Type B pancreatic cell (in vitro differentiated cells): ENCODE data around the gene ENAH. TPM values are rescaled to one million over a fixed set of nuclear protein-coding genes. Genes with fewer than 3 reads are reported as not detected.

Experiments used
- DNase-seq: peaks from one replicate; pipeline ENCODE4 v3.0.0; 2021; ENCODE audit warnings: mixed read lengths; ENCODE audit not compliant: unreplicated experiment; ENCODE audit errors: extremely low spot score
- H3K27ac Mint-ChIP-seq: 2 replicates; pipeline ENCODE4 v1.8.0; 2021; ENCODE audit warnings: mild to moderate bottlenecking, mixed read lengths
- H3K27me3 Mint-ChIP-seq: 2 replicates; pipeline ENCODE4 v1.8.0; 2021; ENCODE audit warnings: mixed read lengths
- H3K36me3 Mint-ChIP-seq: 2 replicates; pipeline ENCODE4 v1.8.0; 2021; ENCODE audit warnings: mixed read lengths
- H3K4me1 Mint-ChIP-seq: one replicate; pipeline ENCODE4 v1.8.0; 2021; ENCODE audit warnings: mixed read lengths; ENCODE audit not compliant: unreplicated experiment
- H3K4me3 Mint-ChIP-seq: 2 replicates; pipeline ENCODE4 v1.8.0; 2021; ENCODE audit warnings: mild to moderate bottlenecking, mixed read lengths
- H3K9me3 Mint-ChIP-seq: 2 replicates; pipeline ENCODE4 v1.8.0; 2021; ENCODE audit warnings: mixed read lengths
- total RNA-seq: library from RNA; stranded (reverse); gene quantifications from 2 replicates; pipeline ENCODE4 v1.2.1, GENCODE V29; 2021; ENCODE audit warnings: low replicate concordance
- TF ChIP-seq, protein P1 (sequence below): fragments of 200-600 bp; sonication (generic); conservative IDR thresholded peaks from 2 replicates; pipeline ENCODE4 v1.5.0; 2021; ENCODE audit warnings: antibody characterized with exemption, mild to moderate bottlenecking

The ENAH gene
- total RNA-seq, 1 donor from 2014 or later: 133 TPM

DNA sequence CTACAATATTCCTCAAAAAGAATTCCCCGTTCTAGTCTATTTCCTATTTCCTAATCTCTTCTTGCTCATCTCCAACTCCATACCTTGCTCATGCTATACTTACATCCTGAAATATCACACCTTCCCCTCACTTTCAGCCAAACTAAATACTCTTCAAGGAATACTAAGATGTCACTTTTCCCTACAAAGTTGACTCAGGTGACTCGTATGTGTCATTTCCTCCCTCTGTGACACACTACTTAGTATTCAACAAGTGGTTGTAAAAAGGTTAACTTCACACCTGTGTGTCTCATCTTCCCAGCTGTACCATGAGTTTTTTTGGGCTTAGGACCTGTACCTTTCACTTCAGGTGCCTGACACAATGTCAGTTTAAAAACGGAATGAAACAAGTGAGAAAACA is 143.2 kb downstream of the ENAH start:
- Mint-ChIP-seq H3K4me3 (no peak overlapping the region), H3K36me3 (peaks cover 42% of the 10 kb centered on the region), H3K9me3 (no peaks in the 10 kb centered on the region), H3K27me3 (no peaks in the 10 kb centered on the region), H3K4me1 (peaks cover 13% of the 10 kb centered on the region), H3K27ac (peak overlapping the region; percentile 46)
- TF ChIP-seq, protein P1, sequence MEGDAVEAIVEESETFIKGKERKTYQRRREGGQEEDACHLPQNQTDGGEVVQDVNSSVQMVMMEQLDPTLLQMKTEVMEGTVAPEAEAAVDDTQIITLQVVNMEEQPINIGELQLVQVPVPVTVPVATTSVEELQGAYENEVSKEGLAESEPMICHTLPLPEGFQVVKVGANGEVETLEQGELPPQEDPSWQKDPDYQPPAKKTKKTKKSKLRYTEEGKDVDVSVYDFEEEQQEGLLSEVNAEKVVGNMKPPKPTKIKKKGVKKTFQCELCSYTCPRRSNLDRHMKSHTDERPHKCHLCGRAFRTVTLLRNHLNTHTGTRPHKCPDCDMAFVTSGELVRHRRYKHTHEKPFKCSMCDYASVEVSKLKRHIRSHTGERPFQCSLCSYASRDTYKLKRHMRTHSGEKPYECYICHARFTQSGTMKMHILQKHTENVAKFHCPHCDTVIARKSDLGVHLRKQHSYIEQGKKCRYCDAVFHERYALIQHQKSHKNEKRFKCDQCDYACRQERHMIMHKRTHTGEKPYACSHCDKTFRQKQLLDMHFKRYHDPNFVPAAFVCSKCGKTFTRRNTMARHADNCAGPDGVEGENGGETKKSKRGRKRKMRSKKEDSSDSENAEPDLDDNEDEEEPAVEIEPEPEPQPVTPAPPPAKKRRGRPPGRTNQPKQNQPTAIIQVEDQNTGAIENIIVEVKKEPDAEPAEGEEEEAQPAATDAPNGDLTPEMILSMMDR: no peak
- DNase-seq: no peak

DNA sequence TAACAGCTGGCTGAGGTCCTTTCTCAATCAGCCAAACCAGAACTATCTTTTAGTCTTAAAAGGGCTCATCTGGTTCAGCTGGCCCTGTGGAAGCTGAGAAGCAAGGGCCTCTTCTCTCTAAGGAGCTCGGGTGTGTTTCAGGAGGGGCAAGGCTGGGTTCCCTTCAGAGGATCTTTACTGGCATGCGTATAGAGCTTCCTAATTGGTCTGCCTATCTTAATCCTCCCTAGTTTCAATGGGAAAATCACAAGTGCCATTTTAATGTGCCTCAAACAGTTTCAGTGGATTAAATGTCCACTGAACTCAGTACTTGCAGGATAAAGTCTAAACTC is 143.6 kb downstream of the ENAH start:
- TF ChIP-seq, protein P1: no peak
- Mint-ChIP-seq H3K4me3 (no peak overlapping the region), H3K27ac (peak overlapping the region; percentile 46), H3K4me1 (peaks cover 13% of the 10 kb centered on the region), H3K27me3 (no peaks in the 10 kb centered on the region), H3K36me3 (peaks cover 42% of the 10 kb centered on the region), H3K9me3 (no peaks in the 10 kb centered on the region)
- no peak for DNase-seq

DNA sequence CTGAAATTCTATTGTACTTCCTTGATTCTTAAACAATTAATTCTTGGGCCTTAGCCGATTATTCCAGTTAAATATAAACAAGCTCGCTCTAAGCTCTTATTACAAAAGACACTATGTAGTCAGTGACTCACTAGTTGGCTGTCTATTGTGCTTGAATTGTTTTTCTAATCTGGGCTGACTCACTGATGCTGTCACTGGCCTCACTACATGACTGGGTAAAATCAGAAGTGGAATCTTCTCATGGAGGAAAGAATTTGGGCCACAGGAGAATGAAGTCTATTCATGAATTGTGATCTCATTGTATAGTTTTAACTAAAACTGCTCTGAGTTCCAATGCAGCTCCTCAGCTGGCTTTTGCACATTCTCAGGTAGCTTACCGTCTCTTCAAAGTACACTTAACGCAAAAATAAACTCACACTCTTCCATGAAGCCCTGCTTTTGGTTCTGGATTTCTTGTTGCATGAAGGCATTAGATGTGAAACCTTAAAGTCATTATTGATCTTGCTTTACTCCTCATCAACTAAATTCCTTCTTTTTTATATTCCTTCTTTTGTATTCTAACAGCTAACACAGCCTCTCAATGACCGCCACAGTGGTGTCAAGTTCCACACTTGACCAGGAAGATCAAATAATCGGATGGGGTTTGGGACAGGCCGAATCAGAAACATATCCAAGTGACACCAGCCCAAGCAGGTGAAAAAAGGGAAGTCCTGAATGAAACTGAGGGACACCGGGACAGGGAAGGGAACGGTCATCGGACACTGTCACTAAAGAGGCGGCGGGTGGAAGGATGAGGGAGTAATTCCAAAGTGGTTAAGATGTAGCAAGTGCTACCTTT is 144.2 kb downstream of the ENAH start:
- TF ChIP-seq, protein P1: no peak
- H3K36me3 Mint-ChIP-seq: peaks cover 42% of the 10 kb centered on the region
- H3K27me3 Mint-ChIP-seq: no peaks in the 10 kb centered on the region
- DNase-seq: no peak
- no peak overlapping the region for H3K4me3 Mint-ChIP-seq
- H3K27ac Mint-ChIP-seq: peak overlapping the region; percentile 44
- H3K9me3 Mint-ChIP-seq: no peaks in the 10 kb centered on the region
- H3K4me1 Mint-ChIP-seq: peaks cover 13% of the 10 kb centered on the region

DNA sequence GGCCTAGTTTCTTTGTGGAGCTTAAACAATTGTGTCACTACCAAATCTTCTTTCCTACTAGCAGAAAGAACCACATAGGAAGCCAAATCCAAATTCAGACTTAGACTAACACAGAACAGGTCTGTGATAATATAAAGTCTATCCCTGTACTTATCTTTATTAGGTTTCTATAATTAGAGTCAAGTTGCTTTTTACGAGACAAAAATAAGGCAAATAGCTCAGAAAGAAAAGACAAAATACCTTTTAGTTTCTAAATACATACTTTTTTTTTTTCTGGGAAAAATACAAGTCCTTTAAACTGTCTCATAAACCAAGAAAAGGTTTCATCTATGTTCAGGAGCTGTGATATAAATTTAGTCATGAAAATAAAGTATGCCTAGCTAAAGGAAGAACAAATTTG is 146.2 kb downstream of the ENAH start:
- no peaks in the 10 kb centered on the region for H3K27me3 Mint-ChIP-seq

DNA sequence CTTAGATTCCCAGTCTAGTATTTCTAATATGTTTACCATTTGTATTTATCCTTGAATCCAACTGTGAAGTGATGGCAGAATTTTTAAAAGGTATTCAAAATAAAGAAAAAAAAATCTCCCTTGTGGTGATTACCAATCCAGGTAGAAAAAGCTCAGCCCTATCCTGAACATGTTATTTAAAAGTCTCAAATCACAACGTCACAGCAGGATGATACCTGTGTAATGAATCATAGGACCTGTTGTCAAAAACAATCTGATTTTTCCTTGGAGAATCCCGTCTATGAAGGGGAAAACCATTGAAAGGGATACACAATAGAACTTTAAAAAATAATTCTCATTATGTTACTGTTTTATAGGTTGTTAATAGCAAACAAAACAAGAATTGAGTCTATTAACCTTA is 148.1 kb downstream of the ENAH start:
- Mint-ChIP-seq H3K4me1 (peaks cover 9% of the 10 kb centered on the region), H3K9me3 (no peaks in the 10 kb centered on the region), H3K27ac (no peak overlapping the region), H3K27me3 (no peaks in the 10 kb centered on the region), H3K36me3 (peaks cover 33% of the 10 kb centered on the region), H3K4me3 (no peak overlapping the region)
- TF ChIP-seq, protein P1: no peak
- DNase-seq: no peak

More for the DNA sequence above, 146.2 kb downstream of the ENAH start:
- TF ChIP-seq, protein P1: no peak
- H3K4me1 Mint-ChIP-seq: peaks cover 9% of the 10 kb centered on the region
- H3K27ac Mint-ChIP-seq: no peak overlapping the region
- H3K36me3 Mint-ChIP-seq: peaks cover 26% of the 10 kb centered on the region
- DNase-seq: no peak
- no peak overlapping the region for H3K4me3 Mint-ChIP-seq
- no peaks in the 10 kb centered on the region for H3K9me3 Mint-ChIP-seq
